ENCODE data around the gene C9.

C9 gene

DNA sequence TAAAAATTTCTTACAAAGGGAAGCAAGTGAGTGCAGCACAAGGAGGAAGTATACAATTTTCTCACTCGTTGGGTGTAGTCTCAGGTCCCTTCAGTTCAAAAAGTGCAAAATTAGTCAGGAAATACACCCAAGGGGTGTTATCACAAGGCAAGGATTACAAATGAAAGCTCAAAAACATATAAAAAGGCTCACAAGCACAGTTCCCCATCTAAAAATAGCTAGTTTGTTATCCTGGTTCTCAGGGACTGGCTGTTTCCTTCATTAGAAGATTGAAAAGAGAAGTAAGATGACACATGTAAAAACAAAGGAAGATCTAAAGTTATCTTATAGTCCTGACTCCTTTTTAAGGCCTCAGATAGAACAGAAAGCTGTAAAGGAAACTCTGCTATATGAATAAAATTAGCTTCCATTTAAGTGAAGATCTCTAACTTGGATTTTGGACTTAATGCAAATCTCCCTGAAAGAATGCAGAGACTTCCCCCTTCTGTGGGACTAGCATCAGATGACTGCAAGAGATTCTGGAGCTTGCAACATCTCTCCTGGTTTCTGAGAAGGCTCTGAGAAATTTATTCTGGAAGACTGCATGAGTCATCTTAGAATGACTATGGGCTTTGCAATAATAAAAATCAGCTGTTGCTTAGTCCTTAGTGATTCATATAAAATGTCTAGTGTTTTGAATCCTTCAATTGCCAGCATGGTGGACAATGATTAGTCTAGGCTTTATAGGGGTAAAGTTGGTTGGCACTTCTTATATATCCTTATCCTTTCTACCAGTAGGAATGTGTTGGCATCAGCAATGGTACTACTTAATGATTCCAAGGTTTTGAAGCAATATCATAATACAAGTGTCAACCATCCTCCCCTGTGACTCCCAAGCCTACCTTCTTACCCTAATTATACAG lies 35.1 kb upstream of the C9 start:
- Histone ChIP-seq H3K4me2 (ENCODE audit: low read depth, low read length, poor library complexity, severe bottlenecking) (no peak overlapping the region), H4K20me1 (ENCODE audit: low read depth, low read length) (no peaks in the 10 kb centered on the region), H3K27me3 (ENCODE audit: low read length) (no peaks in the 10 kb centered on the region), H3K9ac (ENCODE audit: low read length) (no peak overlapping the region), H3K36me3 (ENCODE audit: low read length) (no peaks in the 10 kb centered on the region), H2AFZ (ENCODE audit: low read depth, low read length, severe bottlenecking) (no peak overlapping the region), H3F3A (ENCODE audit: insufficient read depth) (no peaks in the 10 kb centered on the region), H3K9me2 (replicated peaks; ENCODE audit: insufficient read depth, low read length) (no peaks in the 10 kb centered on the region), H3K79me2 (ENCODE audit: insufficient read depth, low read length) (no peaks in the 10 kb centered on the region), H3K4me3 (ENCODE audit: insufficient read depth, low read length, poor library complexity, severe bottlenecking) (no peak overlapping the region), H3K27ac (ENCODE audit: low read depth, low read length) (no peak overlapping the region), H3K9me3 (ENCODE audit: insufficient read depth, low read length) (no peaks in the 10 kb centered on the region)
- TF ChIP-seq EZH2phosphoT487 (conservative IDR thresholded peaks at IDR 0.05; ENCODE audit: low read length) = no peak
- TF ChIP-seq, protein P1, sequence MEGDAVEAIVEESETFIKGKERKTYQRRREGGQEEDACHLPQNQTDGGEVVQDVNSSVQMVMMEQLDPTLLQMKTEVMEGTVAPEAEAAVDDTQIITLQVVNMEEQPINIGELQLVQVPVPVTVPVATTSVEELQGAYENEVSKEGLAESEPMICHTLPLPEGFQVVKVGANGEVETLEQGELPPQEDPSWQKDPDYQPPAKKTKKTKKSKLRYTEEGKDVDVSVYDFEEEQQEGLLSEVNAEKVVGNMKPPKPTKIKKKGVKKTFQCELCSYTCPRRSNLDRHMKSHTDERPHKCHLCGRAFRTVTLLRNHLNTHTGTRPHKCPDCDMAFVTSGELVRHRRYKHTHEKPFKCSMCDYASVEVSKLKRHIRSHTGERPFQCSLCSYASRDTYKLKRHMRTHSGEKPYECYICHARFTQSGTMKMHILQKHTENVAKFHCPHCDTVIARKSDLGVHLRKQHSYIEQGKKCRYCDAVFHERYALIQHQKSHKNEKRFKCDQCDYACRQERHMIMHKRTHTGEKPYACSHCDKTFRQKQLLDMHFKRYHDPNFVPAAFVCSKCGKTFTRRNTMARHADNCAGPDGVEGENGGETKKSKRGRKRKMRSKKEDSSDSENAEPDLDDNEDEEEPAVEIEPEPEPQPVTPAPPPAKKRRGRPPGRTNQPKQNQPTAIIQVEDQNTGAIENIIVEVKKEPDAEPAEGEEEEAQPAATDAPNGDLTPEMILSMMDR (IDR thresholded peaks at IDR 0.05; ENCODE audit: insufficient read depth, low read length, poor library complexity, severe bottlenecking) = no peak

DNA sequence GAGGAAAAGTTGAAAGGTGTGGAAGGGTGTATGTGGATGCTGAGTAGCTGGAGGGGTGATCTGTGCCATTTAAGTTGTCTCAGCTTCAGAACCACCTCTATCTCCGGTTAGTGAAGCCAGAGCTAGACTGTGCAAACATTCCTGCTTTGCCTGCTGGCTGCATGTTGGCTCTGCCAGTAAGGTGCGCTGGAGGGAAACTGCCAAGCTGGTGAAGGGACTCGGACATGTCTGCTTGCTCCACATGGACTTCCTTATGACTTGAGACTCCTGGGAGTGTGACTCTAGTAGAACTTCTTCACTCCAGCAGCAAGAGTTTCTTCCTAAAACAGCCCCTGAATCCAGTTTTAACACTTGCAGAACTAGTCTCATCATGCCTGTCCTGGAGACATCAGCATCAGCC lies 32.5 kb upstream of the C9 start:
- H3K27ac ChIP-seq (ENCODE audit: low read depth, low read length) = no peak overlapping the region

GRCh38 chr5:39395521-39395920 lies 31.2 kb upstream of the C9 start:
- Histone ChIP-seq H3K4me2 (ENCODE audit: low read depth, low read length, poor library complexity, severe bottlenecking) (no peak overlapping the region), H4K20me1 (ENCODE audit: low read depth, low read length) (no peaks in the 10 kb centered on the region), H3K27ac (ENCODE audit: low read depth, low read length) (no peak overlapping the region), H3K9ac (ENCODE audit: low read length) (no peak overlapping the region), H3K27me3 (ENCODE audit: low read length) (no peaks in the 10 kb centered on the region), H3K4me3 (ENCODE audit: insufficient read depth, low read length, poor library complexity, severe bottlenecking) (no peak overlapping the region), H3K9me2 (replicated peaks; ENCODE audit: insufficient read depth, low read length) (no peaks in the 10 kb centered on the region), H3K36me3 (ENCODE audit: low read length) (no peaks in the 10 kb centered on the region), H3F3A (ENCODE audit: insufficient read depth) (no peaks in the 10 kb centered on the region), H3K9me3 (ENCODE audit: insufficient read depth, low read length) (no peaks in the 10 kb centered on the region), H2AFZ (ENCODE audit: low read depth, low read length, severe bottlenecking) (no peak overlapping the region), H3K79me2 (ENCODE audit: insufficient read depth, low read length) (no peaks in the 10 kb centered on the region)
- no peak for TF ChIP-seq EZH2phosphoT487 (conservative IDR thresholded peaks at IDR 0.05; ENCODE audit: low read length)

More for the DNA sequence above, 32.5 kb upstream of the C9 start:
- Histone ChIP-seq H3K9me2 (replicated peaks; ENCODE audit: insufficient read depth, low read length) (no peaks in the 10 kb centered on the region), H3K4me2 (ENCODE audit: low read depth, low read length, poor library complexity, severe bottlenecking) (no peak overlapping the region), H3K36me3 (ENCODE audit: low read length) (no peaks in the 10 kb centered on the region), H3F3A (ENCODE audit: insufficient read depth) (no peaks in the 10 kb centered on the region), H4K20me1 (ENCODE audit: low read depth, low read length) (no peaks in the 10 kb centered on the region), H3K79me2 (ENCODE audit: insufficient read depth, low read length) (no peaks in the 10 kb centered on the region), H3K4me3 (ENCODE audit: insufficient read depth, low read length, poor library complexity, severe bottlenecking) (no peak overlapping the region), H2AFZ (ENCODE audit: low read depth, low read length, severe bottlenecking) (no peak overlapping the region), H3K9ac (ENCODE audit: low read length) (no peak overlapping the region), H3K9me3 (ENCODE audit: insufficient read depth, low read length) (no peaks in the 10 kb centered on the region), H3K27me3 (ENCODE audit: low read length) (no peaks in the 10 kb centered on the region)
- TF ChIP-seq EZH2phosphoT487 (conservative IDR thresholded peaks at IDR 0.05; ENCODE audit: low read length) = no peak
- TF ChIP-seq, protein P1 (IDR thresholded peaks at IDR 0.05; ENCODE audit: insufficient read depth, low read length, poor library complexity, severe bottlenecking) = no peak

DNA sequence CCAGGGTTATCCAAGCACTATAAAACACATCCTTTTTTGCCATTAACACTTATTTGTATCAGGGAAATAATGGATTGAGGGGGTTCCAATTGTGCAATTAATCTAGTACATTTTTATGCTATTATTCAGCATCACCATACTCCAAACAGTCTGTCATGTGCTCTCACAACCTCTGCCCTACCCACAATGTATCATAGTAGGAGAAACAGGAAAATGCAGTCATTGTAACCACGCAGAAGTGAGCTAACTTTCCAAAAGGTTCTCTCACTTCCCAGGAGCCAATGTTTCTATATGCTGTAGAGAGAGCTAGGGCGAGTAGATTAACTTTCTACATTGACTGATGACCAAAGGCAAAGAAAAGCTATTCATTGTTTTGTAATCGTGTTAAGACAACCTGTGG lies 30.7 kb upstream of the C9 start:
- H3F3A ChIP-seq (ENCODE audit: insufficient read depth) = no peaks in the 10 kb centered on the region
- TF ChIP-seq, protein P1 (IDR thresholded peaks at IDR 0.05; ENCODE audit: insufficient read depth, low read length, poor library complexity, severe bottlenecking) = no peak
- no peak for TF ChIP-seq EZH2phosphoT487 (conservative IDR thresholded peaks at IDR 0.05; ENCODE audit: low read length)
- H3K4me3 ChIP-seq (ENCODE audit: insufficient read depth, low read length, poor library complexity, severe bottlenecking) = no peak overlapping the region
- no peaks in the 10 kb centered on the region for H3K27me3 ChIP-seq (ENCODE audit: low read length)
- no peaks in the 10 kb centered on the region for H3K79me2 ChIP-seq (ENCODE audit: insufficient read depth, low read length)
- H3K36me3 ChIP-seq (ENCODE audit: low read length) = no peaks in the 10 kb centered on the region
- H3K9me2 ChIP-seq (replicated peaks; ENCODE audit: insufficient read depth, low read length) = no peaks in the 10 kb centered on the region
- H3K9me3 ChIP-seq (ENCODE audit: insufficient read depth, low read length) = no peaks in the 10 kb centered on the region
- no peak overlapping the region for H3K27ac ChIP-seq (ENCODE audit: low read depth, low read length)
- H4K20me1 ChIP-seq (ENCODE audit: low read depth, low read length) = no peaks in the 10 kb centered on the region
- H2AFZ ChIP-seq (ENCODE audit: low read depth, low read length, severe bottlenecking) = no peak overlapping the region
- no peak overlapping the region for H3K9ac ChIP-seq (ENCODE audit: low read length)
- no peak overlapping the region for H3K4me2 ChIP-seq (ENCODE audit: low read depth, low read length, poor library complexity, severe bottlenecking)

All from SU-DHL-6 (cell line).